SH-SY5Y (cell line): ENCODE results near the gene USP32.

Experiments used
- GATA2 ChIP-seq: IDR thresholded peaks from 2 replicates; pipeline ENCODE4 v1.6.1; 2011; ENCODE audit warnings: mild to moderate bottlenecking, low read depth, low read length
- GATA3 ChIP-seq: IDR thresholded peaks from 2 replicates; pipeline ENCODE4 v1.6.1; 2011; ENCODE audit warnings: low read depth, mild to moderate bottlenecking, low read length, moderate library complexity

- no peak for TF ChIP-seq GATA2
- TF ChIP-seq GATA3: no peak
These were observed 143.2 kb downstream of the USP32 start for GRCh38 chr17:60248618-60249289.
